HepG2 (cell line): ENCODE data around the gene NLRC5. TPM values are rescaled to one million over a fixed set of nuclear protein-coding genes. Genes with fewer than 3 reads are reported as not detected.

Experiments
- ATAC-seq: fragments of 200-7000 bp; cut with Tn5 transposase; 3 replicates; pipeline ENCODE4 v1.9.1; 2020; ENCODE audit warnings: mild to moderate bottlenecking, moderate library complexity
- BruUV-seq: library from RNA; stranded (reverse); fragments of 400-500 nt; replicated peaks from 2 replicates; lab custom pipeline; 2021; lab: Mats Ljungman, UMichigan
- CTCF ChIA-PET: fragments of 300-600 bp; formaldehyde crosslinking; extraction: SDS; loops from one replicate; lab custom pipeline; 2021; ENCODE audit warnings: low total read pairs, inconsistent platforms, low intra/inter-chr PET ratio; lab: Yijun Ruan, JAX
- POLR2A ChIA-PET: fragments of 350-600 bp; sonication (Branson Sonifier 250); formaldehyde crosslinking; loops from one replicate; lab custom pipeline; 2020; ENCODE audit warnings: antibody characterized with exemption, inconsistent platforms; lab: Yijun Ruan, JAX
- DNase-seq: peaks from one replicate; pipeline ENCODE4 v3.0.0-alpha.2; 2015; ENCODE audit warnings: low spot score
- FAIRE-seq: peaks from 3 replicates; lab custom pipeline; 2011; peaks lifted over from hg19 to GRCh38; lab: Jason Lieb, UNC
- H2AFZ ChIP-seq: one replicate; pipeline ENCODE4 v1.6.1; 2011; ENCODE audit warnings: low read length, inconsistent platforms
- H3K27ac ChIP-seq: fragments of 300-600 bp; 3 replicates; pipeline ENCODE4 v1.8.0; 2011; ENCODE audit warnings: mixed run types, mild to moderate bottlenecking, mixed read lengths, low read length, inconsistent platforms; ENCODE audit not compliant: insufficient read depth; ENCODE audit errors: extremely low read length
- H3K27me3 ChIP-seq, 2 experiments: fragments of 200-600 bp in 1 of 2; 2 replicates in 1 of 2; 3 replicates in 1 of 2; pipeline versions ENCODE4 v1.6.0 to v1.8.0; 2011; ENCODE audit warnings: low read length in 2 of 2, mild to moderate bottlenecking in 2 of 2, moderate library complexity in 2 of 2, inconsistent platforms in 1 of 2; ENCODE audit not compliant: insufficient read depth in 2 of 2, control insufficient read depth in 1 of 2
- H3K36me3 ChIP-seq, 2 experiments: fragments of 200-600 bp in 1 of 2; replicated peaks in 1 of 2; 2 replicates in 1 of 2; 3 replicates in 1 of 2; pipeline versions ENCODE4 v1.5.1 to v1.8.0; 2011; ENCODE audit warnings: low read length in 2 of 2, inconsistent platforms in 1 of 2; ENCODE audit not compliant: insufficient read depth in 2 of 2, control insufficient read depth in 1 of 2
- H3K4me1 ChIP-seq: 2 replicates; pipeline ENCODE4 v1.5.1; 2012; ENCODE audit warnings: low read length, inconsistent platforms; ENCODE audit not compliant: insufficient read depth
- H3K4me2 ChIP-seq: 2 replicates; pipeline ENCODE4 v1.6.0; 2011; ENCODE audit warnings: low read depth, low read length, inconsistent platforms
- H3K4me3 ChIP-seq, 3 experiments: fragments of 200-600 bp in 1 of 3; sonication (generic), shearing (Covaris generic) in 1 of 3; replicated peaks in 1 of 3; 2 replicates each; pipeline ENCODE4 v1.5.1; 2011 to 2016; ENCODE audit warnings: low read length in 3 of 3, inconsistent platforms in 2 of 3, low read depth in 2 of 3, mild to moderate bottlenecking in 2 of 3, control low read depth in 1 of 3, mixed read lengths in 1 of 3; ENCODE audit not compliant: insufficient read depth in 1 of 3
- H3K79me2 ChIP-seq: one replicate; pipeline ENCODE4 v1.6.1; 2011; ENCODE audit warnings: low read length, inconsistent platforms; ENCODE audit not compliant: insufficient read depth
- H3K9ac ChIP-seq: 2 replicates; pipeline ENCODE4 v1.6.0; 2011; ENCODE audit warnings: mild to moderate bottlenecking, low read depth, low read length, inconsistent platforms; ENCODE audit not compliant: insufficient read depth
- H3K9me3 ChIP-seq: 2 replicates; pipeline ENCODE4 v1.5.1; 2012; ENCODE audit warnings: mild to moderate bottlenecking, low read length
- H4K20me1 ChIP-seq: 2 replicates; pipeline ENCODE4 v1.6.0; 2011; ENCODE audit warnings: inconsistent platforms, mild to moderate bottlenecking, low read length, moderate library complexity; ENCODE audit not compliant: insufficient read depth
- ATF7 ChIP-seq, 2 experiments: fragments of 450-650 bp in 1 of 2; sonication (generic) in 1 of 2; formaldehyde crosslinking in 1 of 2; IDR thresholded peaks; 2 replicates each; pipeline versions ENCODE4 v1.4.0 to v1.6.1; 2016 to 2020; ENCODE audit warnings: antibody characterized with exemption in 1 of 2, mild to moderate bottlenecking in 1 of 2, missing genetic modification reagents in 1 of 2
- CCAR2 ChIP-seq: fragments of 200-400 bp; formaldehyde crosslinking; optimal IDR thresholded peaks from 2 replicates; pipeline ENCODE3; 2018; ENCODE audit warnings: low read depth, mild to moderate bottlenecking, low read length, moderate library complexity
- FLYWCH1 ChIP-seq: sonication (generic); formaldehyde crosslinking; IDR thresholded peaks from 2 replicates; pipeline ENCODE4 v1.8.1; 2023; ENCODE audit warnings: mild to moderate bottlenecking, missing genetic modification reagents
- SAFB2 ChIP-seq: sonication (generic); formaldehyde crosslinking; IDR thresholded peaks from 2 replicates; pipeline ENCODE4 v1.5.1; 2020; ENCODE audit warnings: missing genetic modification reagents, low read depth, mild to moderate bottlenecking, borderline replicate concordance
- U2AF1 ChIP-seq: fragments of 200-400 bp; formaldehyde crosslinking; optimal IDR thresholded peaks from 2 replicates; pipeline ENCODE3; 2017; ENCODE audit warnings: mild to moderate bottlenecking, low read depth, low read length
- ZNF354B ChIP-seq: sonication (generic); formaldehyde crosslinking; IDR thresholded peaks from 2 replicates; pipeline ENCODE4 v1.8.0; 2022; ENCODE audit warnings: mild to moderate bottlenecking, missing genetic modification reagents
- ZNF431 ChIP-seq: sonication (generic); formaldehyde crosslinking; IDR thresholded peaks from 2 replicates; pipeline ENCODE4 v1.9.0; 2022; ENCODE audit warnings: missing genetic modification reagents, low read depth, mild to moderate bottlenecking, borderline replicate concordance
- WGBS: methylation state at CpG from one replicate; pipeline ENCODE4 v1.1.6; 2017; ENCODE audit warnings: low lambda C conversion rate; 5-methylcytosine and 5-hydroxymethylcytosine counted together
- in situ Hi-C: cut with HindIII; loops from 2 replicates; pipeline ENCODE4 v1.10.0; 2017; ENCODE audit warnings: low pct_unique_long_range_greater_than_20kb; ENCODE audit not compliant: extremely low pct_ligation_motif_present
- intact Hi-C: fragments of 100-400 bp; cut with micrococcal nuclease; formaldehyde crosslinking; loops from one replicate; pipeline ENCODE4 v1.10.0; 2022; ENCODE audit not compliant: unreplicated experiment
- polyA plus RNA-seq, 8 experiments: library from polyadenylated mRNA; depleted of rRNA in 3 of 8; stranded (reverse) in 7 of 8; unstranded in 1 of 8; fragments of >200 nt; fragmentation: Illumina TruSeq in 4 of 8; extraction: Trizol in 4 of 8; gene quantifications; 2 replicates each; pipeline versions ENCODE4 v1.2.1 to v1.2.3, GENCODE V29; 2011 to 2016; ENCODE audit warnings: low read depth in 4 of 8, missing spikeins in 1 of 8, mixed read lengths in 1 of 8; ENCODE audit not compliant: insufficient read depth in 1 of 8
- total RNA-seq, 5 experiments: library from RNA; depleted of rRNA; stranded (reverse); fragments of >200 nt; fragmentation: Illumina TruSeq; extraction: Trizol; gene quantifications; 2 replicates each; pipeline ENCODE4 v1.2.3, GENCODE V29; 2016; ENCODE audit warnings: low read depth in 1 of 5
- TF ChIP-seq, protein P1 (sequence below): sonication (generic); formaldehyde crosslinking; IDR thresholded peaks from 2 replicates; pipeline ENCODE4 v1.4.0; 2020; ENCODE audit warnings: missing genetic modification reagents
- TF ChIP-seq, protein P2 (sequence below): sonication (generic); formaldehyde crosslinking; IDR thresholded peaks from 2 replicates; pipeline ENCODE4 v1.4.0; 2020; ENCODE audit warnings: missing genetic modification reagents

Gene NLRC5
- total and polyA plus RNA-seq, 2 of the 13 experiments (the other 11 are each of a cell fraction or from before 2014, with no cell fraction given) = 6.3 to 12.7 TPM

DNA sequence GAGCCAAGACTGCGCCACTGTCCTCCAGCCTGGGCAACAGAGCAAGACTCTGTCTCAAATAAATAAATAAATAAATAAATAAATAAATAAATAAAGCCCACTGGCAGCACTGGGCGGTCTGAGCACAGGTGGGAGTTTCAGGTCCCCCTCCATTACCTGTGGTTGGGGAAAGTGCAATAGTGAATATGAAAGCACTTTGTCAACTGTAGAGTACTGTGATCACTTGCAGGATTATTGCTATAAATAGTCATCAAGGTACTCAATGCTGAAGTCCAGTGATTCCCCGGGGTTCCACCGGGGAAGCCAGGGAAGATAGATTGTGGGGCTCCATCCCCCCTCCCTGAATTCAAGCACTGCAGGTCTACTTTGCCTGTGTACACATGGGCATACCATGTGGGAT, 60.3 kb downstream of the NLRC5 start:
- in situ Hi-C loops (no loop called here), intact Hi-C loops (no loop called here)
- no peaks in the 10 kb centered on the region for H4K20me1 ChIP-seq
- no peaks in the 10 kb centered on the region for H3K79me2 ChIP-seq
- no peak overlapping the region for H2AFZ ChIP-seq
- no peak for FAIRE-seq
- 43% methylated on average over 4 of the region's 4 CpGs for WGBS
- no peak overlapping the region for H3K4me2 ChIP-seq
- no peak for ATAC-seq
- H3K27ac ChIP-seq = no peak overlapping the region
- no TSS peak for BruUV-seq
- DNase-seq = no peak
- ChIA-PET CTCF (no interaction called here), POLR2A (no interaction called here)
- peaks cover 13% of the 10 kb centered on the region for H3K4me1 ChIP-seq
- H3K27me3 ChIP-seq = peaks cover 0 to 26% of the 10 kb centered on the region in 2 experiments; a peak in 4 of 5 replicates
- no peaks in the 10 kb centered on the region for H3K36me3 ChIP-seq
- H3K4me3 ChIP-seq = no peak overlapping the region
- no peak for TF ChIP-seq CCAR2
- TF ChIP-seq ATF7 (IDR thresholded peaks at IDR 0.05) = no peak
- no peak for TF ChIP-seq ATF7 (CRISPR knock-in tag; IDR thresholded peaks at IDR 0.05)
- TF ChIP-seq ZNF354B = no peak
- no peak for TF ChIP-seq SAFB2
- no peak for TF ChIP-seq FLYWCH1 (CRISPR knock-in tag)
- TF ChIP-seq ZNF431 (CRISPR knock-in tag) = no peak
- TF ChIP-seq, protein P1, sequence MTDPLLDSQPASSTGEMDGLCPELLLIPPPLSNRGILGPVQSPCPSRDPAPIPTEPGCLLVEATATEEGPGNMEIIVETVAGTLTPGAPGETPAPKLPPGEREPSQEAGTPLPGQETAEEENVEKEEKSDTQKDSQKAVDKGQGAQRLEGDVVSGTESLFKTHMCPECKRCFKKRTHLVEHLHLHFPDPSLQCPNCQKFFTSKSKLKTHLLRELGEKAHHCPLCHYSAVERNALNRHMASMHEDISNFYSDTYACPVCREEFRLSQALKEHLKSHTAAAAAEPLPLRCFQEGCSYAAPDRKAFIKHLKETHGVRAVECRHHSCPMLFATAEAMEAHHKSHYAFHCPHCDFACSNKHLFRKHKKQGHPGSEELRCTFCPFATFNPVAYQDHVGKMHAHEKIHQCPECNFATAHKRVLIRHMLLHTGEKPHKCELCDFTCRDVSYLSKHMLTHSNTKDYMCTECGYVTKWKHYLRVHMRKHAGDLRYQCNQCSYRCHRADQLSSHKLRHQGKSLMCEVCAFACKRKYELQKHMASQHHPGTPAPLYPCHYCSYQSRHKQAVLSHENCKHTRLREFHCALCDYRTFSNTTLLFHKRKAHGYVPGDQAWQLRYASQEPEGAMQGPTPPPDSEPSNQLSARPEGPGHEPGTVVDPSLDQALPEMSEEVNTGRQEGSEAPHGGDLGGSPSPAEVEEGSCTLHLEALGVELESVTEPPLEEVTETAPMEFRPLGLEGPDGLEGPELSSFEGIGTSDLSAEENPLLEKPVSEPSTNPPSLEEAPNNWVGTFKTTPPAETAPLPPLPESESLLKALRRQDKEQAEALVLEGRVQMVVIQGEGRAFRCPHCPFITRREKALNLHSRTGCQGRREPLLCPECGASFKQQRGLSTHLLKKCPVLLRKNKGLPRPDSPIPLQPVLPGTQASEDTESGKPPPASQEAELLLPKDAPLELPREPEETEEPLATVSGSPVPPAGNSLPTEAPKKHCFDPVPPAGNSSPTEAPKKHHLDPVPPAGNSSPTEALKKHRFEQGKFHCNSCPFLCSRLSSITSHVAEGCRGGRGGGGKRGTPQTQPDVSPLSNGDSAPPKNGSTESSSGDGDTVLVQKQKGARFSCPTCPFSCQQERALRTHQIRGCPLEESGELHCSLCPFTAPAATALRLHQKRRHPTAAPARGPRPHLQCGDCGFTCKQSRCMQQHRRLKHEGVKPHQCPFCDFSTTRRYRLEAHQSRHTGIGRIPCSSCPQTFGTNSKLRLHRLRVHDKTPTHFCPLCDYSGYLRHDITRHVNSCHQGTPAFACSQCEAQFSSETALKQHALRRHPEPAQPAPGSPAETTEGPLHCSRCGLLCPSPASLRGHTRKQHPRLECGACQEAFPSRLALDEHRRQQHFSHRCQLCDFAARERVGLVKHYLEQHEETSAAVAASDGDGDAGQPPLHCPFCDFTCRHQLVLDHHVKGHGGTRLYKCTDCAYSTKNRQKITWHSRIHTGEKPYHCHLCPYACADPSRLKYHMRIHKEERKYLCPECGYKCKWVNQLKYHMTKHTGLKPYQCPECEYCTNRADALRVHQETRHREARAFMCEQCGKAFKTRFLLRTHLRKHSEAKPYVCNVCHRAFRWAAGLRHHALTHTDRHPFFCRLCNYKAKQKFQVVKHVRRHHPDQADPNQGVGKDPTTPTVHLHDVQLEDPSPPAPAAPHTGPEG = no peak
- no peak for TF ChIP-seq U2AF1
- TF ChIP-seq, protein P2, sequence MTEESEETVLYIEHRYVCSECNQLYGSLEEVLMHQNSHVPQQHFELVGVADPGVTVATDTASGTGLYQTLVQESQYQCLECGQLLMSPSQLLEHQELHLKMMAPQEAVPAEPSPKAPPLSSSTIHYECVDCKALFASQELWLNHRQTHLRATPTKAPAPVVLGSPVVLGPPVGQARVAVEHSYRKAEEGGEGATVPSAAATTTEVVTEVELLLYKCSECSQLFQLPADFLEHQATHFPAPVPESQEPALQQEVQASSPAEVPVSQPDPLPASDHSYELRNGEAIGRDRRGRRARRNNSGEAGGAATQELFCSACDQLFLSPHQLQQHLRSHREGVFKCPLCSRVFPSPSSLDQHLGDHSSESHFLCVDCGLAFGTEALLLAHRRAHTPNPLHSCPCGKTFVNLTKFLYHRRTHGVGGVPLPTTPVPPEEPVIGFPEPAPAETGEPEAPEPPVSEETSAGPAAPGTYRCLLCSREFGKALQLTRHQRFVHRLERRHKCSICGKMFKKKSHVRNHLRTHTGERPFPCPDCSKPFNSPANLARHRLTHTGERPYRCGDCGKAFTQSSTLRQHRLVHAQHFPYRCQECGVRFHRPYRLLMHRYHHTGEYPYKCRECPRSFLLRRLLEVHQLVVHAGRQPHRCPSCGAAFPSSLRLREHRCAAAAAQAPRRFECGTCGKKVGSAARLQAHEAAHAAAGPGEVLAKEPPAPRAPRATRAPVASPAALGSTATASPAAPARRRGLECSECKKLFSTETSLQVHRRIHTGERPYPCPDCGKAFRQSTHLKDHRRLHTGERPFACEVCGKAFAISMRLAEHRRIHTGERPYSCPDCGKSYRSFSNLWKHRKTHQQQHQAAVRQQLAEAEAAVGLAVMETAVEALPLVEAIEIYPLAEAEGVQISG = no peak
- H3K9me3 ChIP-seq = no peaks in the 10 kb centered on the region
- no peak overlapping the region for H3K9ac ChIP-seq
